HG03196 (cell line): ENCODE data around the gene CNGA4.

ENCODE experiments used
- ATAC-seq: cut with Tn5 transposase; IDR thresholded peaks from one replicate; pipeline ENCODE4 v1.9.1; 2021; ENCODE audit not compliant: unreplicated experiment

The CNGA4 gene, protein sequence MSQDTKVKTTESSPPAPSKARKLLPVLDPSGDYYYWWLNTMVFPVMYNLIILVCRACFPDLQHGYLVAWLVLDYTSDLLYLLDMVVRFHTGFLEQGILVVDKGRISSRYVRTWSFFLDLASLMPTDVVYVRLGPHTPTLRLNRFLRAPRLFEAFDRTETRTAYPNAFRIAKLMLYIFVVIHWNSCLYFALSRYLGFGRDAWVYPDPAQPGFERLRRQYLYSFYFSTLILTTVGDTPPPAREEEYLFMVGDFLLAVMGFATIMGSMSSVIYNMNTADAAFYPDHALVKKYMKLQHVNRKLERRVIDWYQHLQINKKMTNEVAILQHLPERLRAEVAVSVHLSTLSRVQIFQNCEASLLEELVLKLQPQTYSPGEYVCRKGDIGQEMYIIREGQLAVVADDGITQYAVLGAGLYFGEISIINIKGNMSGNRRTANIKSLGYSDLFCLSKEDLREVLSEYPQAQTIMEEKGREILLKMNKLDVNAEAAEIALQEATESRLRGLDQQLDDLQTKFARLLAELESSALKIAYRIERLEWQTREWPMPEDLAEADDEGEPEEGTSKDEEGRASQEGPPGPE

DNA sequence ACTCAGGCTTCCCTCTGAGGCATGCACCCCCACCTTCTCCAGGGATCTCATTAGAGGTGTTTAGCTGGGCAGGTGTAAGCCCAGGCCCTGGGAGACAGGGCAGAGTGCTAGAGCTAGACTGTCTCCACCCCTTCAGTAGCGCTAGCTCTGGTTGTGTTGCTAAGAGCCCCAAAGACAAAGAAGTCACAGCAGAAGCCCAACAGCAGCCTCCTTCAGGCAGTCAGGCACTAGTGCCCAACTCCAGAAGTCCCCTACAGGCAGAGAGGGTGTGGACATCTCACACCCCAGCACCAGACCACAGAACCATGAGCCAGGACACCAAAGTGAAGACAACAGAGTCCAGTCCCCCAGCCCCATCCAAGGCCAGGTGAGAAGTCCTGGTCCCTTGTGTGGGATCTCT, at the start of gene CNGA4:
CNGA4 (plus strand) TSS at position 188 of the 400 bp plus-strand sequence; CDS start at position 306, 118 bp downstream.
- no peak for ATAC-seq

GRCh38 chr11:6191742-6192141, 47.1 kb upstream of the CNGA4 start:
- no peak for ATAC-seq

- ATAC-seq, result no peak
Observed at GRCh38 chr11:6194065-6194581, 44.8 kb upstream of the CNGA4 start.

GRCh38 chr11:6196396-6196795, 42.5 kb upstream of the CNGA4 start:
- ATAC-seq, result no peak

DNA sequence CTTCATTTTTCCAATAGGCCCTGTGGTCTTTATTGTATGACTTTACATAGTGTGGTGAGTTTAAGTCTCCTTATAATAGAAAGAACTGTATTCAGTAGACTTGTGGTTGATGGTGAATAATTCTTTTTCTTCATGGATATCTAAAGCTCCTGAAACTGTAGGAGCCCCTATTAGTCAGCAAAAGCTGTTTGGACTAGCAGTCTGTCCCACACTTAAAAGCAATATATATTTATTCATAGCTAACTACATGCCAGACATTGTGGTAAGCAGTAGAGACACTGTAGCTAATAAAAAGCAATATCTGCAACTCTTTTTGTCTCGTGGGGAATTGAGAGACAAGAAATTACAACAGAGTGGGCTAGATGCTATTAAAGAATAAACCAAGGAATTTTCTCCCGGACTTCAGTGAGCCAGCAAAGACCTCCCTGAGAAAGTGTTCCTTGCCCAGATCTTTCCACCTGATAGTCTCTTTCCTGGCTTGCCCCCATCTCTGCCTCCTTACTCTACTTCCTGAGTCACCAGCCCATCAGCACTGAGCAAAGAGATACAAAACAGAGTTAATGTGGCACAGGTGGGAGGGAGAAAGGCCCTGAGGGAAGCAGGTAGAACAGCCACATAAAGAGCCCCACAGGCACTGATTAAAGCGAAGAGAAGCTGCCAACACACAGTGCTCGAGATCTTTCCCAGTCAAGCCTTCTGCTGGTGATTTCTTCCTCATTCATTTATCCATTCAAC, 41.3 kb upstream of the CNGA4 start:
- no peak for ATAC-seq

GRCh38 chr11:6199174-6199810, 39.6 kb upstream of the CNGA4 start, which contains the start of gene OR52W1:
Gene OR52W1 (plus strand): TSS chr11:6199224. CDS start chr11:6199224, 0 bp downstream.
- ATAC-seq, result no peak

GRCh38 chr11:6200975-6201374, 37.9 kb upstream of the CNGA4 start:
- no peak for ATAC-seq

DNA sequence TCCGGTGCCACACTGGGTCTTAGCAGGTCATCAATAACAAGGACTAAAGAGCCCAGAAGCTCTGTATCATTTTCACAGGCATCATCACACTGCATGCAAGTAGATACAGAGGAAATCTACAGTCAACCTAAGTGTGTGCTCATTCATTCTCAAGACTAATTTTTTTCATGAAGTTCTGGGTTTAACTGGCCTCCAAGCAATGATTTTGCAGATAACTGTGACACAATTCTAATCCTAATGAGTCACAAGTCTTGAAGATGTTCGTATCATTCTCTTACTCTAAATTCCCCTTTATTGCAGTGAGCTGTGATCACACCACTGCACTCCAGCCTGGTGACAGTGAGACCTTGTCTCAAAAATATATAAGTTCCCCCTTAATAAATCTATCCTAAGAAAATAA, 37.4 kb upstream of the CNGA4 start:
- no peak for ATAC-seq

DNA sequence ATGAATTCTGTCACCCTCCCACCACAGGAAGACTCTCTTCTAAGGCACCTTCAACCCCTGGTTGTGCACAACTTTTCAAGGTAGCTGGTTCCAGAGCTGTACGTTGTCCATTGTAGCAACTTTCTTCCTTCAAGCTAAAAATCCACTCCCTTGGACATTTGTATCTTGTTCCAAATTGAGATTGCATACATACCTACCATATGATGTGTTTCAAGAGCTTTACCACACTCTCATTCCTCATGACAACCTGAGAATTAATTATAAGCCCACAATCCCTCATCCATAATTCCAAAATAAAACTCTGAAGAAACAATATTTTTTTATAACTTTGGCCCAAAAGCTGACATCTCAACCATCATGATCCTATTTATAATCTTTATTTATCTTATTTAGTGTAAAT, 36.8 kb upstream of the CNGA4 start:
- no peak for ATAC-seq

- ATAC-seq, result peak; percentile 75
Observed at GRCh38 chr11:6203327-6203726, 35.6 kb upstream of the CNGA4 start.

- ATAC-seq, result no peak
Observed at GRCh38 chr11:6204706-6205105, 34.2 kb upstream of the CNGA4 start.

DNA sequence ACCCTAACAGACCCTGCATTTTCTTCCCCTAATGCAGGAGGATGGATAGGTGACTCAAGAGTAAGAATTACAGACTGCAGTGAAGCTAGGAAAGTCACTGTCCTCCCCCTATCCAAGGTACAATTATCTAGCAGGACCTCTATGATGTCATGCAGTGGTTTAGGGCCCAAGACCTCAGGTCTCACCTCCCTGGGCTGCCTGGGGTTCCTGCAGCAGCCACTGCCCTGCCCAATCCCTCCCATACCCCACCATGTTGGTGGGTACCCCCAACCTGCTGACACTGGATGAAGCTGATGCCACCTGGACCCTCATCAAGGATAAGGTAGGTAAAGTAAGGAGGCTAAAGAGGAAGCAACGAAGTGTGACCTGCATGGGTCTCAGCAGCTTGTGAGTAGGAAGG, 33.5 kb upstream of the CNGA4 start, which contains the start of gene C11orf42:
C11orf42 (plus strand) TSS at position 192 of the 400 bp plus-strand sequence; CDS start at position 251, 59 bp downstream.
- no peak for ATAC-seq

- no peak for ATAC-seq
Observed at GRCh38 chr11:6206456-6207180, 32.3 kb upstream of the CNGA4 start.

GRCh38 chr11:6209801-6210200, 29.1 kb upstream of the CNGA4 start:
- no peak for ATAC-seq

DNA sequence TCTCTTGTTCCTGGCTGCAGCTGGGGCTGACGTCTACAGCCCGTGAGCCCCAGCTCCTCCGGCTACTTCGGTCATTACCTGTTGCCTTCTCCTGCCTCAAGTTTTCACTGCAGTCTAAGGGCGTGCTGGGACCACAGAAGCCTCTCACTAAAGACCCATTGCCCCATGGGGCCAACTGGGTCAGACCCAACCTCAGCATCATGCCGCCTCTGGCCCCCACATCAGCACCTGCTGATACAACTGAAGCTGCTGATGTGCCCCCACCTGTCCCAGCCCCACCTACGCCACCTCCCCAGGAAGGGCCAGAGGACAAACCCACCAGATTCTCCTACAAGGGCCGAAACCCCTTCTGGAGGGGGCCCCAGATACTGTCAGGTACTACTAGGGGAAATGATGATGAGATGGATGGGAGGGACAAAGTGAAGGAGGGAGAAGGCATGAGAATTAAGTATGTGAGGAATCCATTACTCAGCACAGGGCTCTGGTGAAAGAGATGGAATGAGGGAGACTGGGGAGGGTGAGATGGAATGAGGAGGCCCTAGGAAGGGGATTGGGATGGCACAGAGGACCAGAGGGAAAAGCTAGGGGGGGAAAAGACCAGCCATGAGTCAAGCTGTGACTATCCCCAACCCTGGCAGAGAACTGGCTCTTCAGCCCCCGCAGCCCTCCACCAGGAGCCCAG, 28.5 kb upstream of the CNGA4 start:
- no peak for ATAC-seq

DNA sequence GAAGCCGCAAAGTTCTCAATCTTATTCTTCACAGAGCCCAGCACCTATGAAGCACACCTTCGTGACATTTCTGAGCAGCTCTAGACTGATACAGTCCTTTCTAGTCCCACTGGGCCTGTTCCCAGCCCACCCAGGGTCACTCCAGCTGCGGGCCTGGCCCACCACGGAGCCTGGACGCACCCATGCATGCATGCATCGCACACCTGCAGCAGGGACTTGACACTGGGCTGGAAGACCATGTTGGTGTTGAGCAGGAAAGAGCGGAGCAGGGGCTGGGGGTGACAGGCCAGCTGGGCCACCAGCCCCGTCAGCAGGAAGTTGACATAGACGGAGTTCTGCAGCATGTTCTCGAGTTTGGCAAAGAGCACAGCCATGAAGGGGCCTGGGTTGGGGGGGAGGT, 24.4 kb upstream of the CNGA4 start:
- ATAC-seq, result no peak

GRCh38 chr11:6216501-6216900, 22.4 kb upstream of the CNGA4 start:
- no peak for ATAC-seq

GRCh38 chr11:6217722-6218121, 21.2 kb upstream of the CNGA4 start:
- no peak for ATAC-seq

DNA sequence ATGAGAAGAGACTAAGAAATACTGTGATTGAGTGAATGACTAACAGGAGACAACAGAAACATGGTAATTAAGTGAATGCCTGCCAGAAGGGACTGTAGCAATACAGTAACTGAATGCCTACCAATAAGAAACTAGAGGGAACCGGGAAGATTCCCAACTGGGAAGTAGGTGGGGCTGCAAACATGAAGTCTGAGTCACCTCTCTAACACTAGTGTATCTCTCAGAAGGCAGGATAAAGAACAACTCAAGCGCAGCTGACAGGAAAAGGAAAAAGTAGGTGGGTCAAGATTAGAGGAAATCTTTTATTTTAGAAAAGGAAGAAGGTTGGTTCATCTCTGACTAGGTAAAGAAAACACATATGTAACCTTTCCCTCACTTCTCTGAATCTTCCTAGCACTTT, 19.5 kb upstream of the CNGA4 start:
- ATAC-seq, result no peak

DNA sequence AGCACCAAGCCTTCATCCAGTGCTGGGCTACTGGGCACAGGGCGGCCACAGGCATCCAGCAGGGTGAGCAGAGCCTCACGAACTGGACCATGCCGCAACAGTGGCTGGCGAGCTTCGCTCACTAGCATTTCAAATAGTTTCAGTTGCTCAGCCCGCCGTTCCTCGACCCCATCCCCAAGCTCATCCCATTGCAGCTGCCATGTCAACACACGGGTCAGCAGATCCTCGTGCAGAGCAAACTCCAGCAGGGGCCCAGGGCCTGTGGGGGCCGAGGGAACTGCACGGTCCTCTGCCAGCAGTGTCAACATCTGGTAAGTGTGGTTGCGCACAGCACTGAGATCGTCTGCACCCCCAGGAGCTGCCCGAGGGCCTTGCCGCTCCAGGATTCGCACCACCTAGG, 15.0 kb upstream of the CNGA4 start:
- no peak for ATAC-seq
